Osteoblast (primary cell): ENCODE data around the gene IVNS1ABP. TPM values are rescaled to one million over a fixed set of nuclear protein-coding genes. Genes with fewer than 3 reads are reported as not detected.
"Not testable (repeated sequence)": the region's sequence is repeated elsewhere in the genome, so short reads cannot be mapped to it uniquely, and the experiment has no call there.

Experiments
- DNase-seq: peaks from one replicate; pipeline ENCODE4 v3.0.0; 2011; ENCODE audit warnings: low spot score, mixed read lengths; ENCODE audit not compliant: insufficient read length; ENCODE audit errors: missing footprints
- H2AFZ ChIP-seq: 2 replicates; pipeline ENCODE4 v1.6.0; 2011; ENCODE audit warnings: mild to moderate bottlenecking, low read length
- H3K27ac ChIP-seq: 2 replicates; pipeline ENCODE4 v1.5.1; 2011; ENCODE audit warnings: mild to moderate bottlenecking, low read depth, low read length, moderate library complexity
- H3K27me3 ChIP-seq: 2 replicates; pipeline ENCODE4 v1.6.0; 2012; ENCODE audit warnings: mild to moderate bottlenecking, control low read depth, inconsistent platforms, low read length, moderate library complexity; ENCODE audit not compliant: insufficient read depth
- H3K36me3 ChIP-seq: 2 replicates; pipeline ENCODE4 v1.5.1; 2011; ENCODE audit warnings: mild to moderate bottlenecking, low read length, control low read depth, moderate library complexity; ENCODE audit not compliant: insufficient read depth
- H3K4me1 ChIP-seq: 2 replicates; pipeline ENCODE4 v1.5.1; 2011; ENCODE audit warnings: mild to moderate bottlenecking, low read length, control low read depth, moderate library complexity; ENCODE audit not compliant: insufficient read depth
- H3K4me2 ChIP-seq: 2 replicates; pipeline ENCODE4 v1.6.0; 2011; ENCODE audit warnings: mild to moderate bottlenecking, low read length; ENCODE audit not compliant: insufficient read depth
- H3K4me3 ChIP-seq: fragments of 200-600 bp; sonication (generic); 3 replicates; pipeline ENCODE4 v1.5.1; 2012; ENCODE audit warnings: mild to moderate bottlenecking, low read length, inconsistent platforms; ENCODE audit not compliant: insufficient read depth
- H3K79me2 ChIP-seq: 2 replicates; pipeline ENCODE4 v1.6.0; 2012; ENCODE audit warnings: mild to moderate bottlenecking, low read length, control low read depth, inconsistent platforms; ENCODE audit not compliant: insufficient read depth
- H3K9me3 ChIP-seq: 2 replicates; pipeline ENCODE4 v1.5.1; 2011; ENCODE audit warnings: low read depth, low read length, control low read depth
- H4K20me1 ChIP-seq: 2 replicates; pipeline ENCODE4 v1.6.0; 2012; ENCODE audit warnings: mild to moderate bottlenecking, low read length, control low read depth; ENCODE audit not compliant: insufficient read depth
- CTCF ChIP-seq: IDR thresholded peaks from 2 replicates; pipeline ENCODE4 v1.5.1; 2011; ENCODE audit warnings: mild to moderate bottlenecking, low read depth, low read length, moderate library complexity; ENCODE audit errors: extremely low read depth
- total RNA-seq: library from RNA; depleted of rRNA; stranded (reverse); fragments of >200 nt; gene quantifications from 2 replicates; pipeline ENCODE4 v1.2.3, GENCODE V29; 2012

IVNS1ABP gene
- 91.6 and 94.8 TPM in 2 replicates for total RNA-seq

- H3K9me3 ChIP-seq = no peaks in the 10 kb centered on the region
- H4K20me1 ChIP-seq = peaks cover 30% of the 10 kb centered on the region
- no peaks in the 10 kb centered on the region for H3K27me3 ChIP-seq
- no peak for TF ChIP-seq CTCF
- peak; percentile 98 for DNase-seq
- H3K27ac ChIP-seq = peak within 1 kb of the TSS; percentile 92
- no peaks in the 10 kb centered on the region for H3K36me3 ChIP-seq
- peak within 1 kb of the TSS; percentile 94 for H3K4me3 ChIP-seq
- peak within 1 kb of the TSS; percentile 93 for H3K4me2 ChIP-seq
- peaks cover 29% of the 10 kb centered on the region for H3K4me1 ChIP-seq
- H2AFZ ChIP-seq = peak within 1 kb of the TSS; percentile 96
- H3K79me2 ChIP-seq = peaks cover 47% of the 10 kb centered on the region
These were observed at the start of gene IVNS1ABP for GRCh38 chr1:185317034-185317885. Gene IVNS1ABP (minus strand): TSS chr1:185317243. CDS start chr1:185309493, 7,750 bp downstream.

GRCh38 chr1:185365951-185366350 is 48.9 kb upstream of the IVNS1ABP start:
- Histone ChIP-seq H3K27me3 (no peaks in the 10 kb centered on the region), H3K36me3 (no peaks in the 10 kb centered on the region), H3K9me3 (no peaks in the 10 kb centered on the region), H2AFZ (no peak overlapping the region), H3K4me3 (no peak overlapping the region), H3K27ac (no peak overlapping the region), H3K79me2 (no peaks in the 10 kb centered on the region), H4K20me1 (no peaks in the 10 kb centered on the region), H3K4me2 (no peak overlapping the region), H3K4me1 (peaks cover 17% of the 10 kb centered on the region)
- no peak for TF ChIP-seq CTCF
- DNase-seq = no peak

DNA sequence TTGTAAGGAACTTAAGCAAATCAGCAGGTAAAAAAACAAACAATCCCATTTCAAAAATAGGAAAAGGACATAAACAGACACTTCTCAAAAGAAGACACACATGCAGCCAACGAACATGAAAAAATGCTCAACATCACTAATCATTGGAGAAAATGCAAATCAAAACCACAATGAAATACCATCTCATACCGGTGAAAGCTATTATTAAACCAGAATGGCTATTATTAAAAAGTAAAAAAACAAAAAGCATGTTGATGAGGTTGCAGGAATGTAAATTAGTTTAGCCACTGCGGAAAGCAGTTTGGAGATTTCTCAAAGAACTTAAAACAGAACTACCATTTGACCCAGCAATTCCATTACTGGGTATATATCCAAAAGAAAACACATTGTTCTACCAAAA is 47.5 kb upstream of the IVNS1ABP start:
- peaks cover 15% of the 10 kb centered on the region for H3K4me1 ChIP-seq
- H3K36me3 ChIP-seq, H3K79me2 ChIP-seq, H3K9me3 ChIP-seq, H4K20me1 ChIP-seq, H3K4me2 ChIP-seq, H3K4me3 ChIP-seq, H2AFZ ChIP-seq, DNase-seq, H3K27ac ChIP-seq, H3K27me3 ChIP-seq: not testable (repeated sequence)

DNA sequence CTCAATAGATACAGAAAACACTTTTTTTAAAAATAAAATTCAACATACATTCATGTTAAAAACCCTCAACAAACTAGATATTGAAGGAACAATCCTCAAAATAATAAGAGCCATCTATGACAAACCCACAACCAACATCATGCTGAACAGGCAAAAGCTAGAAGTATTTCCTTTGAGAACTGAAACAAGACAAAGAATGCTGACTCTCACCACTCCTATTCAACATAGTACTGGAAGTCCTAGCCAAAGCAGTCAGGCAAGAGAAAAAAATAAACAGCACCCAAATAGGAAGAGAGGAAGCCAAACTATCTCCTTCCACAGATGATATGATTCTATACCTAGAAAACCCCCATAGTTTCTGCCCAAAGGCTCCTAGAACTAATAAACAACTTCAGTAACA is 46.2 kb upstream of the IVNS1ABP start:
- no peaks in the 10 kb centered on the region for H4K20me1 ChIP-seq

More for the DNA sequence above, 46.2 kb upstream of the IVNS1ABP start:
- H3K79me2 ChIP-seq = no peaks in the 10 kb centered on the region
- H3K4me2 ChIP-seq = no peak overlapping the region
- TF ChIP-seq CTCF = no peak
- H3K27me3 ChIP-seq = no peaks in the 10 kb centered on the region
- no peak for DNase-seq
- peaks cover 13% of the 10 kb centered on the region for H3K4me1 ChIP-seq
- no peak overlapping the region for H3K27ac ChIP-seq
- no peak overlapping the region for H3K4me3 ChIP-seq
- no peak overlapping the region for H2AFZ ChIP-seq
- no peaks in the 10 kb centered on the region for H3K9me3 ChIP-seq
- H3K36me3 ChIP-seq = no peaks in the 10 kb centered on the region
